GM18520 (cell line): ENCODE measurements around the gene ABCB9.
"Not testable (repeated sequence)": the region's sequence is repeated elsewhere in the genome, so short reads cannot be mapped to it uniquely, and the experiment has no call there.

Experiments
- ATAC-seq: cut with Tn5 transposase; IDR thresholded peaks from one replicate; pipeline ENCODE4 v1.9.1; 2021; ENCODE audit not compliant: unreplicated experiment

ABCB9 gene

GRCh38 chr12:122944605-122945592 lies 21.4 kb downstream of the ABCB9 start:
- no peak for ATAC-seq

DNA sequence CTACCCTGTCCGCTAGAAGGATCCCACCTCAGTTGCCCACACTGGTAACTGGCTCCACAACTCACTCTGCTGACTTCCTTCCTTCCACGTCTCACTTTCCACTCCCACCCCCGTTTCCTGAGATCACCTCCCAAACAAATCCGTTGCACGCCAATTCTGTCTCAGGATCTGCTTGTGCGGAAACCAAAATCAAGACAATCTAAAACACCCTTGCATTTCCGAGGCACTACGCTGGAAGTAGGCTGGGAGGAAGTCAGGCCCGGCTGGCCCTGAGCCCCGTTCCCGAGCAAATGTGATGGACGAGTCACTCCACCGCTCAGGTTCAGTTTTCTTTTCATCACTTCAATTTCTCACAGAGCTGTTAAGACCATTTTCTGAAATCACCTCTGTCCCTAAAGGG lies 23.1 kb downstream of the ABCB9 start:
- ATAC-seq: no peak

- ATAC-seq: no peak
Observed at GRCh38 chr12:122942637-122943036, 23.6 kb downstream of the ABCB9 start.

GRCh38 chr12:122941351-122941750 lies 24.9 kb downstream of the ABCB9 start:
- ATAC-seq: not testable (repeated sequence)

DNA sequence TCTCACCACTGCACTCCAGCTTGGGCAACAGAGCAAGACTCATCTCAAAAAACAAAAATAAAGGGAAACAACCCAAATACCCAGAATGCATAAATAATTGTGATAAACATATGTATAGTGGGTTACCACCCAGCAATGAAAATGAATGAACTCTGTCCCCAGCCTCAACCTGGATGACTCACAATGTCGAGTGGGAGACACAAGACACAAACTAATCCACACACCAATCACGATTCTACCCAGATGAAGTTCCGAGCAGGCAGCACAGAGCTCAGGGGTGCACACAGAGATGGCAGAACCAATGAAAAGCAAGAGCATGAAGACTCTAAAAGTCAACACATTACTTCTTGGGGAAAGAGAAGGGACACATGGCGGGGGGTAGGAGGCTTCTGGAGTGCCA lies 27.1 kb downstream of the ABCB9 start:
- ATAC-seq: no peak

GRCh38 chr12:122937622-122938091 lies 28.6 kb downstream of the ABCB9 start:
- ATAC-seq: no peak

DNA sequence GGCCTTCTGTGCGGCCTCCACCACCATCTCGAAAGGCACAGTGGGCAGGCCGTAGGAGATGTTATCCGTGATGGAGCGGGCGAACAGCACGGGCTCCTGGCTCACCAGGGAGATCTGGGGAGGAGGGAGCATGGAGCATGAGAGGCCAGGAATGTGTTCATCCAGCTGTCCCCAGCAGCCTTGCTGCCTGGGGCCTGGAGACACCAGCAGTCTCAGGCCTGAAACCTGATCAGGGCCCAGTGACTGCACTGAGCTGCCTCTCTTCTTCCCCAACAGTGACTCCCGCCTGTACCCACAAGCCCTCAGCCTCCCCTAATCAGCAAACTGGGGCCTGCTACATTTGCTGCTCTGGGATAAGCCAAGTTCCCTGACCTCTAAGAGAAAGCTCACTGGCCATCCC lies 30.9 kb downstream of the ABCB9 start:
- no peak for ATAC-seq

DNA sequence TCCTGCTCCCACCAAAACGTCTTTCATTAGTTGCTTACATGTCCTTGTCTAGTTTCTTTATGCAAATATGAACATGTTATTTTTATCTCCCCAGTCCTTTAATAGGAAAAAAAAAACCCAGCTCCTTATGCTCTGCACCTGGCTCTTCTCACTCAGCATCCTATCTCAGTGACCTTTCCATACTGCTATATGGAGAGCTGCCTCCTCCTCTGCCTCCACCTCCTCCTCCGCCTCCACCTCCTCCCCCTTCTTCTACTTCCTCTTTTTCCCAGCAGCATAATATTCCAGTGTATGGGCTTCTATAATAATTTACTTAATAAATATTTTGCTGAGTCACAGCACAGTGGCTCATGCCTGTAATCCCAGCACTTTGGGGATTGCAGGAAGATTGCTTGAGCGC lies 31.5 kb downstream of the ABCB9 start:
- no peak for ATAC-seq

DNA sequence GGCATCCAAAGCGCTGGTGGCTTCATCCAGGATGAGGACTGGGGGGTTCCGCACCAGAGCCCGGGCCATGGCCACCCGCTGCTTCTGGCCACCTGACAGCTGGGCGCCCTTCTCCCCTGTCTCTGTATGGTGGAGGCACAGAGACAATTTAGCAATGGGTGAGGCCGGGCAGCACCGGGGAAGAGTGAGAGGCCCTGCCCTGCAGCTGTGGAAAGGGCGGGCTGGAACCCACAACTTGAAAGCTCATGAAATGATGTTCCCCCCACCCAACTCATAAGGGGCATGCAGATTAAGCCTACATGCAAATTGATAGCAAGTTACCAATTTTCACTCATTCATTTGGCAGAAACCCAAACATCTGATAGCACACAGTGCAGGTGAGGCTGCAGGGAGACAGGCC lies 34.1 kb downstream of the ABCB9 start:
- no peak for ATAC-seq

GRCh38 chr12:122929812-122930211 lies 36.5 kb downstream of the ABCB9 start:
- no peak for ATAC-seq

DNA sequence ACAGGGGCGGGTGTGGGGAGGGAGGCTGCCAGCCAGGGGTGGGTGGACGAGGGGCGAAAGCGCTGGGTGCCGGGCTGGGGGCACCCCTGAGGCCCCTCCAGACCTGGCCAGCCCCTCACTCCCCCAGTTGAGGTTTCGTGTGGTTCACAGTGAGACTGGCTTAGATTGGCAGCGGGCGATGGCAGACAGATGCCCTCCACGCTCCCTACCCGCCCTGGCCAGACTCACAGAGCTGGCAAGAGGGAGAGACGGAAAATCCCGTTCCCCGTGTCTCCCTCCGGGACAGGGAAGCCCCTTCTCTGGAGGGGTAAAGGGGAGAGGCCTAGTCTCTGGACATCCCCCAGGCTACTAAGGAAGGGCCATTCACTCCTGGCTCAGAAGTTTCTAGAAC lies 37.1 kb downstream of the ABCB9 start:
- no peak for ATAC-seq

DNA sequence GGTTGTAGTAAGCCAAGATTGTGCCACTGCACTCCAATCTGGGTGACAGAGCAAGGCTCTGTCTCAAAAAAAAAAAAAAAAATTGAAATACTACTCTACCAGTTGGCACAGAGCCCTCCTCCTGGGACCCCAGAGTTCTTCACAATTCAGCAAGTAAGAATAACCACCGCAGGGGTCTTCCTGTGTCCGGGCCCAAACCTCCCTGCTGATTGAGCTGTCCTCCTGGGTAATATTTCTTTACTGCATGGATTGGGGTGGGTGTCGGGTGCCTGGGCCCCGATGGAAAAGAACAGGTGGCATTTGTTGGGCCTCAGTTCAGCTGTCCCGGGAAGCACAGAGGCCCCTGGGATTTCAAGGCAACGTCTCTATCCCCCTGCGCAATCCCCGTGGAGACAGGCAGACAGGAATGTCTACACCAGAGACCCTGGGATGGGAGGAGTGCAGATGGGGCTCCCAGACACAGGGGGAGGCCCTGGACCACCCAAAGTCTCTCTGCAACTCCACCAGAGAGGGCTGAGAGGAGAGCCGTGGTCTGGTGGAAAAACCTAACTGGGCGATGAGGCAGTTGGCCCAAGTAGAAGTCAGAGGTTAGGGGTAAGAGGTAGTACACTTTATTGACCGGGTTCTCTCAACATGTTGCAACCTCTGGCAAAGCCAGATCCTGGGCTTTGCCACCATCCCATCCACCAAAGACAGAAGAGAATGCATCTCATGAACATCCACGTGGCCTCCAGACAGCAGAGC lies 37.7 kb downstream of the ABCB9 start:
- no peak for ATAC-seq

DNA sequence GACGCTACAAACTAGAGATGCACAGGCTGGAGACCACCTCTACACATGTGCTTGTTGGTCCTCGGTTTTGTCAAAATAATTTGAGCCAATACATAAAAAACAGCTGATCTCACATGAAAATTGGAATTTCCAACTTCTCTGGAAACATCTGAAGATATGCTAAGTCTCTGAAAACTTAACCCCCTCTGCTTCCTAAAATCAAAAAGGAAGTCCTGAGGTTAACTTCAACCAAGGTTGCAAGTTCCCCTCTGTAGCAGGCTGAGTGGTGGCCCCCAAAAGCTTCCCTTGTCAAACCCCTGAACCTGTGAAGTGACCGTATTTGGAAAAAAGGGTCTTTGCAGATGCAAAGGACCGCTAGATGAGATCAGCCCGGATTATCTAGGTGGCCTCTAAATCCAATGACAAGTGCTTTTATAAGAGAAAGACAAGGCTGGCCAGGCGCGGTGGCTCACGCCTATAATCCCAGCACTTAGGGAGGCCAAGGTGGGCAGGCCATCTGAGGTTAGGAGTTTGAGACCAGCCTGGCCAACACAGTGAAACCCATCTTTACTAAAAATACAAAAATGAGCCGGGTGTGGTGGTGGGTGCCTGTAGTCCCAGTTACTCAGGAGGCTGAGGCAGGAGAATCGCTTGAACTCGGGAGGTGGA lies 38.4 kb downstream of the ABCB9 start:
- no peak for ATAC-seq

- ATAC-seq: no peak
Observed at GRCh38 chr12:122921917-122922316, 44.3 kb downstream of the ABCB9 start.

GRCh38 chr12:122920687-122921086 lies 45.6 kb downstream of the ABCB9 start:
- ATAC-seq: no peak

GRCh38 chr12:122918827-122919226 lies 47.4 kb downstream of the ABCB9 start:
- ATAC-seq: no peak

GRCh38 chr12:122917507-122918121 lies 48.6 kb downstream of the ABCB9 start:
- ATAC-seq: no peak

- no peak for ATAC-seq
Observed at GRCh38 chr12:122909442-122910288, 56.6 kb downstream of the ABCB9 start.

DNA sequence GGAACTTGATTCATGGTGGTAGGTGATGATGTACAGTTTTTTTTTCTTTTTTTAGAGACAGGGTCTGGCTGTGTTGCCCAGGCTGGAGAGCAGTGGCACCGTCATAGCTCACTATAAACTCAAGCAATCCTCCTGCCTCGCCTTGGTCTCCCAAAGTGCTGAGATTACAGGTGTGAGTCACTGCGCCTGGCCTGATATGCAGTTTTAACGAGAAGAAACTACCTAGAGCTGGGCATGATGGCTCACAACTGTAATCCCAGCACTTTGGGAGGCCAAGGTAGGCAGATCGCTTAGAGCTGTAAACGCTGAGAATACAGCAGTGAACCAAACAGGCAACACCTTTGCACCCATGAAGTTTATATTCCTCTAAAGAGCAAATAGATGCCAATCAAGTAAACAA lies 57.3 kb downstream of the ABCB9 start:
- ATAC-seq: no peak

GRCh38 chr12:122905258-122905657 lies 61.0 kb downstream of the ABCB9 start:
- not testable (repeated sequence) for ATAC-seq
